Measurements from ENCODE around the gene TRUB2.

Gene TRUB2, protein sequence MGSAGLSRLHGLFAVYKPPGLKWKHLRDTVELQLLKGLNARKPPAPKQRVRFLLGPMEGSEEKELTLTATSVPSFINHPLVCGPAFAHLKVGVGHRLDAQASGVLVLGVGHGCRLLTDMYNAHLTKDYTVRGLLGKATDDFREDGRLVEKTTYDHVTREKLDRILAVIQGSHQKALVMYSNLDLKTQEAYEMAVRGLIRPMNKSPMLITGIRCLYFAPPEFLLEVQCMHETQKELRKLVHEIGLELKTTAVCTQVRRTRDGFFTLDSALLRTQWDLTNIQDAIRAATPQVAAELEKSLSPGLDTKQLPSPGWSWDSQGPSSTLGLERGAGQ

DNA sequence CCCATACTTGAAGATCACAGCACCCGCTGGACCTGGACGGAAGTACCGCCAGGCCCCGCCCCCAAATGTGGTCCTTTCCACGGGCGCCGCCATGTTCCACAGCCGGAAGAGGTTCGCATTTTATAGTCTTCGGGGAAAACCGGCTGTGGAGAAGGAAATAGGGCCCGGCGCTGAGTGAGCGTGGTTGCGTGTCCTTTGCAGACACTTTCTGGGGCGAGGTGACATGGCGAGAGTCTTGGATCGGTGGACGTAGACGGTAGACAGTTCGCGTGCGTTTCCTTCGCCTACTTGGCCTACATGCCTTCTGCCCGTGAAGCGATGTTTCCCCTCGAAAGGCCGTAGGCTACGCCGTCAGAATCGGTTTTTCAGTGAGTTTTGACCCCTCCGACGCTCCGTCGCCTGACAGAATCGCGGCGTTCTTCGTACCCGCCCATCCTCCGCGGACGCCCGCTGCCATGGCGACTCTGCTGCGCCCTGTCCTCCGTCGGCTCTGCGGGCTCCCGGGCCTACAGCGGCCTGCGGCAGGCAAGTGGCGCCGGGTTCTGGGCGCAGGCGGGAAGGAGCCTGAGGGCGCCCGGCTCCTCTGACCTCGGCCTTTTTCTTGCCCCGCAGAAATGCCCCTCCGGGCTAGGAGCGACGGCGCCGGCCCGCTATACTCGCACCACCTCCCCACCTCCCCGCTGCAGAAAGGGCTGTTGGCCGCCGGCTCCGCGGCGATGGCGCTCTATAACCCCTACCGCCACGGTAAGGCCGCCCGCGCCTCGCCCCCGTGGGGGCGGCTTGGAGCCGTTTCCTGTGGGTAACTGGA is at the start of gene TRUB2, which contains the start of gene COQ4:
TSS of gene TRUB2 (minus strand) at position 44 of the 808 bp plus-strand sequence. CDS start at position 5, 39 bp downstream.
TSS of gene COQ4 (plus strand) at position 436 of the 808 bp plus-strand sequence. CDS start at position 456, 20 bp downstream.
- TF ChIP-seq, protein P1, sequence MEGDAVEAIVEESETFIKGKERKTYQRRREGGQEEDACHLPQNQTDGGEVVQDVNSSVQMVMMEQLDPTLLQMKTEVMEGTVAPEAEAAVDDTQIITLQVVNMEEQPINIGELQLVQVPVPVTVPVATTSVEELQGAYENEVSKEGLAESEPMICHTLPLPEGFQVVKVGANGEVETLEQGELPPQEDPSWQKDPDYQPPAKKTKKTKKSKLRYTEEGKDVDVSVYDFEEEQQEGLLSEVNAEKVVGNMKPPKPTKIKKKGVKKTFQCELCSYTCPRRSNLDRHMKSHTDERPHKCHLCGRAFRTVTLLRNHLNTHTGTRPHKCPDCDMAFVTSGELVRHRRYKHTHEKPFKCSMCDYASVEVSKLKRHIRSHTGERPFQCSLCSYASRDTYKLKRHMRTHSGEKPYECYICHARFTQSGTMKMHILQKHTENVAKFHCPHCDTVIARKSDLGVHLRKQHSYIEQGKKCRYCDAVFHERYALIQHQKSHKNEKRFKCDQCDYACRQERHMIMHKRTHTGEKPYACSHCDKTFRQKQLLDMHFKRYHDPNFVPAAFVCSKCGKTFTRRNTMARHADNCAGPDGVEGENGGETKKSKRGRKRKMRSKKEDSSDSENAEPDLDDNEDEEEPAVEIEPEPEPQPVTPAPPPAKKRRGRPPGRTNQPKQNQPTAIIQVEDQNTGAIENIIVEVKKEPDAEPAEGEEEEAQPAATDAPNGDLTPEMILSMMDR (IDR thresholded peaks at IDR 0.05; ENCODE audit: insufficient read depth, low read length, missing control alignments): no peak
- peak within 1 kb of the TSS; percentile 97 for H3K4me3 ChIP-seq (ENCODE audit: low read depth, low read length)
- POLR2A ChIA-PET: interaction anchor here (1.2 kb wide), 1 partner anchor 48 kb away, joined by 3 read pairs; the partner anchor contains the start of gene URM1
- CTCF ChIA-PET: interaction anchor here (1.4 to 3.0 kb wide), 2 partner anchors 14 to 28 kb away, joined by 3 to 18 read pairs; no protein-coding TSS in a partner anchor
- DNase-seq (ENCODE audit: low read depth, low spot score): peak; percentile 59

DNA sequence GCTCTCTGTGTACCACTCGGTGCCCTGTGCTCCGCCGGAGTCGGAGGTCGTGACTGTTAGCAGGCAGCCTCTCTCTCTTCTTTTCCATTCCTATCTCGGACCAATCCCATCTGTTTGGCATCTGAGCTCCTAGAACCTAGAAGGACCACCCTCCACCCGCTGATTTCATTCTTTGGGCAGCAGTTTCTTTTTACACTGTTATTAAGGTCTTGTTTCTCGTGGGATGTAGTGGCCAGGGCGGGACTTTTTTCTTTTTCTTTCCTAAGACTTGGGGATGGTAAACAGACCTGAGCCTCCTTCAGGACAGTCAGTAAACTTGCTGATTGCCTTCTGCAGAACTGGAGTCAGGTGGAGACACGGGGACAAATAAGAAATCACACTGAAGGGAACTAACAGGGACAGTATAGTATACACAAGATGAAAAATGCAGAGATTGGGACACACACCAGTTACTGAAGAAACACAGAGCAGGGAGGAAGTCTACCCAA is 49.4 kb upstream of the TRUB2 start:
- TF ChIP-seq, protein P1 (IDR thresholded peaks at IDR 0.05; ENCODE audit: insufficient read depth, low read length, missing control alignments): no peak
- POLR2A ChIA-PET: interaction anchor here (0.6 to 2.8 kb wide), 9 partner anchors 8 to 179 kb away, joined by 3 to 23 read pairs (median 4); partner anchors contain the start of genes CERCAM, GOLGA2 and SWI5
- DNase-seq (ENCODE audit: low read depth, low spot score): no peak
- peak overlapping the region; percentile 98 for H3K4me3 ChIP-seq (ENCODE audit: low read depth, low read length)
- CTCF ChIA-PET: interaction anchor here (0.8 to 2.9 kb wide), 8 partner anchors 10 to 76 kb away, joined by 3 to 32 read pairs (median 6); no protein-coding TSS in a partner anchor

DNA sequence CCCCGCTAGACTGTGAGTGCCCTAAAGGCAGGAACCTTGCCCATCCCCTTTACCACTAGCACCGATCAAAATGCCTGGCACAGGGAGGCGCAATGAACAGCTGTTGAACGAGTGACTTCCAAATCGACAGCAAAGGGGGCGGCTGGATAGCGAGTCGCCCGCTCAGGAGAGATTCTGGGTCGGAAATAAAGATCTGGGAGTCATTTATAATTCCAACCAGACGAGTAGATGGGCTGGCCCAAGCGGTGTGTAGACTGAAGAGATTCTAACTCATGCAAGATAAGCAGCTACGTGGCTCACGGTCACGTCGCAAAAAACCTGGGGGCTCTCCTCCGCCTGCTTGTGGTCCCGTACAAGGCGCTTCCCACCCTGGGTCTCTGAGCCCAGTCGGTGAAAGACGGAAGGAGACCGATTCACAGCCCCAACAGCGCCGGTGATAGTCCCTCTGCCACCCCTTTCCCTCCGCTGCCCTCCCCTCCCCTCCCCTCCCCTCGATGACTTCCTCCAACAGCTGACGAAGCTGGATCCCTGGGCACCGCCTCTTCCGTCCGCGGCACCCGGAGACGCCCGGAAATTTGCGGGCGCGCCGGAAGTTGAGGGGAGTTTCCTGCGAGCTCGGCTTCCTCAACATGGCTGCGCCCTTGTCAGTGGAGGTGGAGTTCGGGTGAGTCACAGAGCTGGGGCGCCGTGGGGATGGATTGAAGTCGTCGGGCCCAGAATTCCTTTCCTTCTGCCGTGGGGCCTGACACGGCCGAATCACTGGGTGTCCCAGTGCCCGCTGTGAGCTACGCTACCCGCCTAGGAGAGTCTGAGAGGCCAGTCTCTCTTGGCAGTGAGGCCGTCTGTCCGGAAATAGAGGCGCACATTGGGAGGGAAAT is 48.7 kb upstream of the TRUB2 start, which contains the start of gene URM1:
TSS of gene URM1 (plus strand) at position 623 of the 878 bp plus-strand sequence. CDS start at position 630, 7 bp downstream.
- peak within 1 kb of the TSS; percentile 98 for H3K4me3 ChIP-seq (ENCODE audit: low read depth, low read length)
- ChIA-PET CTCF (interaction anchor here (0.8 to 2.9 kb wide), 10 partner anchors 9 to 75 kb away, joined by 3 to 32 read pairs (median 6); partner anchors contain the start of gene CERCAM), POLR2A (interaction anchor here (0.7 to 2.8 kb wide), 11 partner anchors 9 to 179 kb away, joined by 3 to 23 read pairs (median 4); partner anchors contain the start of genes CERCAM, GOLGA2 and SWI5)
- TF ChIP-seq, protein P1 (IDR thresholded peaks at IDR 0.05; ENCODE audit: insufficient read depth, low read length, missing control alignments): peak; percentile 19
- DNase-seq (ENCODE audit: low read depth, low spot score): peak; percentile 81

DNA sequence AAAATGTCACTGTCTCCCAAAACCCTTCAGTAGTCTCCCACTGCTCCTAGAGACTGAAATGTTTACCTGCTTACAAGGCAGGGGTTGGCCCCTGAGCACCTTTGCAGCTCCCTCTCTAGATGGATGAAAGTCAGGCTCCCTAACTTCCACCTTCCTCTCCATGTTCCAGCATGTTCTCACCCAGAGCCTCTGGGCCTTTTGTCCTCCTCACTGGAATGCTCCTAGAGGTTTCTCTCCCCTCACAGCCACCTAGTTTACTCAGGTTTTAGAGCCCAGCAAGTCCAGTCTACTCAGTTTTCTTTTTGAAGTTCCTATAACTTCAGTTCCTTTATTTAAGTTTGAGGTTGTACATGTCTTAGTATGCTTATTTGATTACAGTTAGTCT is 48.1 kb upstream of the TRUB2 start:
- ChIA-PET CTCF (interaction anchor here (0.8 to 2.9 kb wide), 8 partner anchors 9 to 75 kb away, joined by 3 to 32 read pairs (median 4); partner anchors contain the start of gene CERCAM), POLR2A (interaction anchor here (0.9 to 2.8 kb wide), 4 partner anchors 8 to 47 kb away, joined by 3 to 23 read pairs (median 4); no protein-coding TSS in a partner anchor)
- peak overlapping the region; percentile 98 for H3K4me3 ChIP-seq (ENCODE audit: low read depth, low read length)
- no peak for DNase-seq (ENCODE audit: low read depth, low spot score)
- TF ChIP-seq, protein P1 (IDR thresholded peaks at IDR 0.05; ENCODE audit: insufficient read depth, low read length, missing control alignments): no peak

DNA sequence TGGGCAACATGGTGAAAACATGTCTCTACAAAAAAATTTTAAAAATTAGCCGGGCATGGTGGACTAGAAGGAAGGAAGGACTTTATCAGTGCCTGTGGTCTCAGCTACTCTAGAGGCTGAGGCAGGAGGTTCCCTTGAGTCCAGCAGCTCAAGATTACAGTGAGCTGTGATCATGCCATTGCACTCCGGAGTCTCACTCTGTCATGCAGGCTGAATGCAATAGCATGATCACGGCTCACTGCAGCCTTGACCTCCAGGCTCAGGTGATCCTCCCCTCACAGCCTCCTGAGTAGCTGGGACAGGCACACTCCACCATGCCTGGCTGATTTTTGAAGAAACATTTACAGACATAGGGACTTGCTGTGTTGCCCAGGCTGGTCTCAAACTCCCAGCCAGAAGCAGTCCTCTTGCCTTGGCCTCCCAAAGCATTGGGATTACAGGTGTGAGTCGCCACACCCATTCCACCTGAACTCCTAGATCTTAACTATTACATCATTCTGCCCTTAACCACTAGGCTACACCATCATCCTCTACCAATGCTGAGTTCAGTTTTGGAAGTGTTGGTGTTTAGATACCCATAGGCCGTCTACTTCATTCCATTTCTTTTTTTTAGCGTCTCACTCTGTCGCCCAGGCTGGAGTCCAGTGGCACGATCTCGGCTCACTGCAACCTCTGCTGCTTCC is 46.9 kb upstream of the TRUB2 start:
- DNase-seq (ENCODE audit: low read depth, low spot score): no peak
- ChIA-PET CTCF (interaction anchor here (0.7 to 1.6 kb wide), 5 partner anchors 14 to 51 kb away, joined by 3 to 8 read pairs (median 3); partner anchors contain the start of gene CERCAM), POLR2A (no interaction called here)
- TF ChIP-seq, protein P1 (IDR thresholded peaks at IDR 0.05; ENCODE audit: insufficient read depth, low read length, missing control alignments): no peak
- H3K4me3 ChIP-seq (ENCODE audit: low read depth, low read length): no peak overlapping the region
